Chondrocyte (in vitro differentiated cells): ENCODE measurements around the gene CD99. TPM values are rescaled to one million over a fixed set of nuclear protein-coding genes. Genes with fewer than 3 reads are reported as not detected.

Experiments used
- DNase-seq: peaks from one replicate; pipeline ENCODE4 v3.0.0; 2021; ENCODE audit warnings: mixed read lengths, low spot score
- H3K27ac Mint-ChIP-seq: one replicate; pipeline ENCODE4 v1.8.0; 2021; ENCODE audit warnings: mild to moderate bottlenecking, moderate library complexity, mixed read lengths; ENCODE audit not compliant: unreplicated experiment
- H3K27me3 Mint-ChIP-seq: 2 replicates; pipeline ENCODE4 v1.8.0; 2021; ENCODE audit warnings: low read depth, mixed read lengths
- H3K36me3 Mint-ChIP-seq: 2 replicates; pipeline ENCODE4 v1.8.0; 2021; ENCODE audit warnings: low read depth, mixed read lengths
- H3K4me1 Mint-ChIP-seq: 2 replicates; pipeline ENCODE4 v1.8.0; 2021; ENCODE audit warnings: low read depth, mild to moderate bottlenecking, mixed read lengths
- H3K4me3 Mint-ChIP-seq: one replicate; pipeline ENCODE4 v1.8.0; 2021; ENCODE audit warnings: mild to moderate bottlenecking, moderate library complexity, mixed read lengths; ENCODE audit not compliant: unreplicated experiment
- H3K9me3 Mint-ChIP-seq: 2 replicates; pipeline ENCODE4 v1.8.0; 2021; ENCODE audit warnings: low read depth, mixed read lengths
- total RNA-seq: library from RNA; stranded (reverse); gene quantifications from 3 replicates; pipeline ENCODE4 v1.2.1, GENCODE V29; 2021
- TF ChIP-seq, protein P1 (sequence below): fragments of 200-600 bp; sonication (generic); IDR thresholded peaks from 2 replicates; pipeline ENCODE4 v1.5.0; 2021; ENCODE audit warnings: antibody characterized with exemption, mild to moderate bottlenecking, moderate library complexity

CD99 gene
- total RNA-seq, 1 donor from 2014 or later = 570 TPM

GRCh38 chrX:2708021-2708420, 16.9 kb downstream of the CD99 start:
- H3K36me3 Mint-ChIP-seq = peaks cover 2% of the 10 kb centered on the region
- peak overlapping the region; percentile 89 for H3K27ac Mint-ChIP-seq
- no peaks in the 10 kb centered on the region for H3K9me3 Mint-ChIP-seq
- no peak for DNase-seq
- TF ChIP-seq, protein P1, sequence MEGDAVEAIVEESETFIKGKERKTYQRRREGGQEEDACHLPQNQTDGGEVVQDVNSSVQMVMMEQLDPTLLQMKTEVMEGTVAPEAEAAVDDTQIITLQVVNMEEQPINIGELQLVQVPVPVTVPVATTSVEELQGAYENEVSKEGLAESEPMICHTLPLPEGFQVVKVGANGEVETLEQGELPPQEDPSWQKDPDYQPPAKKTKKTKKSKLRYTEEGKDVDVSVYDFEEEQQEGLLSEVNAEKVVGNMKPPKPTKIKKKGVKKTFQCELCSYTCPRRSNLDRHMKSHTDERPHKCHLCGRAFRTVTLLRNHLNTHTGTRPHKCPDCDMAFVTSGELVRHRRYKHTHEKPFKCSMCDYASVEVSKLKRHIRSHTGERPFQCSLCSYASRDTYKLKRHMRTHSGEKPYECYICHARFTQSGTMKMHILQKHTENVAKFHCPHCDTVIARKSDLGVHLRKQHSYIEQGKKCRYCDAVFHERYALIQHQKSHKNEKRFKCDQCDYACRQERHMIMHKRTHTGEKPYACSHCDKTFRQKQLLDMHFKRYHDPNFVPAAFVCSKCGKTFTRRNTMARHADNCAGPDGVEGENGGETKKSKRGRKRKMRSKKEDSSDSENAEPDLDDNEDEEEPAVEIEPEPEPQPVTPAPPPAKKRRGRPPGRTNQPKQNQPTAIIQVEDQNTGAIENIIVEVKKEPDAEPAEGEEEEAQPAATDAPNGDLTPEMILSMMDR = no peak
- no peaks in the 10 kb centered on the region for H3K27me3 Mint-ChIP-seq
- H3K4me3 Mint-ChIP-seq = no peak overlapping the region
- H3K4me1 Mint-ChIP-seq = peaks cover 73% of the 10 kb centered on the region

DNA sequence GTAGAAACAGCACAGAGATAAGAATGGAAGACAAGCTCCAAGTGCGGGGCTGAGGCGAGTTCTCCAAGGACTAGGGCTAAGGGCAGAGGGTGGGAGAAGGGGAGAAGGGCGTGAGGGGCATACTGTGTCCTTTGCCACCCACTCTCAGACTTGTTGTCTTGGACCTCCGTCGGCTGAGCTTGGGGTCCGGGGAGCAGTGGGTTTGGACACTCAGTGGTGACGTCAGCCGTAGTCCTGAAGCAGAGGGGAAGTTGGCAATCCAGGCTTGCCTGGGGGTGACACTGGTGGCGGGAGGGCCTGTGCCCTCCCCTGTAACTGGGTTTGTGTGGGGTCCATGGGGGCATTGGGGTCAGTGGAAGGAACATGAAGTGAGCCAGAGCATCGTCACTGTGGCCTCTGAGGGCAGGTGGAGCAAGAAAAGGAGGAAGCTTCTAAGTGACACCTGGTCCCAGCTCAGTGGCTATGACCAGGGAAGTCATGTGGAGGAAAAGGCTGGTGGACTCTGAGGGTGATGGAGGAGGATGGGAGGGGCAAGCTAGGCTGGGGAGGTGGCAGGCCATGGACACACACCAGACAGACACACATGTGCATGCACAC, 17.6 kb downstream of the CD99 start:
- no peak overlapping the region for H3K4me3 Mint-ChIP-seq
- H3K36me3 Mint-ChIP-seq = peaks cover 2% of the 10 kb centered on the region
- peaks cover 66% of the 10 kb centered on the region for H3K4me1 Mint-ChIP-seq

GRCh38 chrX:2709556-2709955, 18.5 kb downstream of the CD99 start:
- no peaks in the 10 kb centered on the region for H3K9me3 Mint-ChIP-seq
- H3K27me3 Mint-ChIP-seq = no peaks in the 10 kb centered on the region
- no peak for DNase-seq
- H3K4me3 Mint-ChIP-seq = peak overlapping the region; percentile 57
- TF ChIP-seq, protein P1 = no peak
- H3K36me3 Mint-ChIP-seq = peaks cover 2% of the 10 kb centered on the region
- peaks cover 62% of the 10 kb centered on the region for H3K4me1 Mint-ChIP-seq
- H3K27ac Mint-ChIP-seq = peak overlapping the region; percentile 94

More for the DNA sequence above, 17.6 kb downstream of the CD99 start:
- peak overlapping the region; percentile 89 for H3K27ac Mint-ChIP-seq
- no peak for DNase-seq
- H3K9me3 Mint-ChIP-seq = no peaks in the 10 kb centered on the region
- no peaks in the 10 kb centered on the region for H3K27me3 Mint-ChIP-seq
- TF ChIP-seq, protein P1 = no peak

GRCh38 chrX:2710041-2710840, 19.1 kb downstream of the CD99 start:
- Mint-ChIP-seq H3K36me3 (peaks cover 4% of the 10 kb centered on the region), H3K27ac (peak overlapping the region; percentile 94), H3K4me1 (peaks cover 55% of the 10 kb centered on the region), H3K9me3 (no peaks in the 10 kb centered on the region), H3K4me3 (peak overlapping the region; percentile 57), H3K27me3 (no peaks in the 10 kb centered on the region)
- no peak for DNase-seq
- TF ChIP-seq, protein P1 = no peak

DNA sequence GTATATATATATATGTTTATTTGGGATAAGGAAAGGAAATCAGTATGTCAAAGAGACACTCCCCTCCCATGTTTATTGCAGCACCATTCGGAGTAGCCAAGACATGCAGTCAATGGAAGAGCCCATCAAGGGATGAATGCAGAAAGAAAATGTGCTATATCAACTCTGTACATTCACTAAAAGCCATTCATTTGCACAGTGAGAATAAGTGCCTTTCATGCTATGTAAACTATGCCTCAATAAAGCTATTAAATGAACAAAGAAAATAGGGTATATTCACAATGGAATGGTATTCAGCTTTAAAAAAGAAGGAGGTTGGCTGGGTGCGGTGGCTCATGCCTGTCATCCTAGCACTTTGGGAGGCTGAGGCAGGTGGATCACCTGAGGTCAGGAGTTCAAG, 20.3 kb downstream of the CD99 start:
- Mint-ChIP-seq H3K36me3 (peaks cover 11% of the 10 kb centered on the region), H3K4me1 (peaks cover 47% of the 10 kb centered on the region), H3K9me3 (no peaks in the 10 kb centered on the region), H3K4me3 (no peak overlapping the region), H3K27ac (no peak overlapping the region), H3K27me3 (no peaks in the 10 kb centered on the region)
- DNase-seq = no peak
- TF ChIP-seq, protein P1 = no peak
